WTC11 (cell line): ENCODE measurements around the gene E2F4. TPM values are rescaled to one million over a fixed set of nuclear protein-coding genes. Genes with fewer than 3 reads are reported as not detected.

Experiments
- ATAC-seq: fragments of 200-7000 bp; cut with Tn5 transposase; 2 replicates; pipeline ENCODE4 v1.10.0; 2021; ENCODE audit warnings: mild to moderate bottlenecking, moderate library complexity
- CTCF ChIA-PET: fragments of 300-600 bp; sonication (Branson Sonifier 250); formaldehyde crosslinking; loops from one replicate; lab custom pipeline; 2021; ENCODE audit warnings: antibody characterized with exemption; lab: Charles Lee
- POLR2A ChIA-PET: fragments of 350-600 bp; sonication (Branson Sonifier 250); formaldehyde crosslinking; loops from one replicate; lab custom pipeline; 2021; ENCODE audit warnings: antibody characterized with exemption; lab: Charles Lee
- DNase-seq: peaks from one replicate; pipeline ENCODE4 v3.0.0; 2021; ENCODE audit warnings: low spot score
- H3K27ac Mint-ChIP-seq: 2 replicates; pipeline ENCODE4 v1.8.0; 2021; ENCODE audit warnings: mixed read lengths
- H3K27me3 Mint-ChIP-seq: 2 replicates; pipeline ENCODE4 v1.8.0; 2021; ENCODE audit warnings: low read depth, mild to moderate bottlenecking, moderate library complexity, mixed read lengths
- H3K36me3 Mint-ChIP-seq: 2 replicates; pipeline ENCODE4 v1.8.0; 2021; ENCODE audit warnings: mixed read lengths
- H3K4me1 Mint-ChIP-seq: 2 replicates; pipeline ENCODE4 v1.8.0; 2022; ENCODE audit warnings: mixed read lengths
- H3K4me3 Mint-ChIP-seq: 2 replicates; pipeline ENCODE4 v1.8.0; 2021; ENCODE audit warnings: mild to moderate bottlenecking, moderate library complexity, mixed read lengths
- H3K9me3 Mint-ChIP-seq: 2 replicates; pipeline ENCODE4 v1.8.0; 2021; ENCODE audit warnings: mixed read lengths
- ETV6 ChIP-seq: sonication (generic); formaldehyde crosslinking; IDR thresholded peaks from 2 replicates; pipeline ENCODE4 v1.8.1; 2022; ENCODE audit warnings: mild to moderate bottlenecking, missing genetic modification reagents
- FOXP1 ChIP-seq: sonication (generic); formaldehyde crosslinking; IDR thresholded peaks from 2 replicates; pipeline ENCODE4 v1.8.0; 2022; ENCODE audit warnings: missing genetic modification reagents, mild to moderate bottlenecking, moderate library complexity, borderline replicate concordance
- HMGA2 ChIP-seq: fragments of 250-450 bp; sonication (Bioruptor Pico); IDR thresholded peaks from 2 replicates; pipeline ENCODE4 v1.4.0; 2021; ENCODE audit warnings: mild to moderate bottlenecking, moderate library complexity
- IRF2 ChIP-seq: sonication (generic); formaldehyde crosslinking; IDR thresholded peaks from 2 replicates; pipeline ENCODE4 v1.8.0; 2022; ENCODE audit warnings: low read depth, missing genetic modification reagents, borderline replicate concordance
- JUN ChIP-seq: sonication (generic); formaldehyde crosslinking; IDR thresholded peaks from 2 replicates; pipeline ENCODE4 v1.8.0; 2023; ENCODE audit warnings: mild to moderate bottlenecking, missing genetic modification reagents
- NFE2L1 ChIP-seq: sonication (generic); formaldehyde crosslinking; IDR thresholded peaks from 2 replicates; pipeline ENCODE4 v1.8.1; 2023; ENCODE audit warnings: missing genetic modification reagents
- OVOL2 ChIP-seq: fragments of 250-450 bp; sonication (Bioruptor Pico); IDR thresholded peaks from 2 replicates; pipeline ENCODE4 v1.9.0; 2021; ENCODE audit warnings: mild to moderate bottlenecking, borderline replicate concordance
- total RNA-seq: library from RNA; stranded (reverse); gene quantifications from 3 replicates; pipeline ENCODE4 v1.2.3, GENCODE V29; 2021
- TF ChIP-seq, protein P1 (sequence below): sonication (generic); formaldehyde crosslinking; IDR thresholded peaks from 2 replicates; pipeline ENCODE4 v1.8.0; 2022; ENCODE audit warnings: missing genetic modification reagents
- TF ChIP-seq, protein P2 (sequence below): sonication (generic); formaldehyde crosslinking; IDR thresholded peaks from 2 replicates; pipeline ENCODE4 v1.8.1; 2022; ENCODE audit warnings: low read depth, missing genetic modification reagents, borderline replicate concordance
- TF ChIP-seq, protein P3 (sequence below): sonication (generic); formaldehyde crosslinking; IDR thresholded peaks from 2 replicates; pipeline ENCODE4 v1.8.0; 2023; ENCODE audit warnings: missing genetic modification reagents, mild to moderate bottlenecking, borderline replicate concordance
- TF ChIP-seq, protein P4 (sequence below): sonication (generic); formaldehyde crosslinking; IDR thresholded peaks from 2 replicates; pipeline ENCODE4 v1.8.0; 2022; ENCODE audit warnings: mild to moderate bottlenecking, missing genetic modification reagents
- TF ChIP-seq, protein P5 (sequence below): sonication (generic); formaldehyde crosslinking; conservative IDR thresholded peaks from 2 replicates; pipeline ENCODE4 v1.8.1; 2023; ENCODE audit warnings: mild to moderate bottlenecking, low read depth, missing genetic modification reagents, moderate library complexity
- TF ChIP-seq, protein P6 (sequence below): fragments of 250-450 bp; sonication (Bioruptor Pico); IDR thresholded peaks from 2 replicates; pipeline ENCODE4 v1.9.0; 2021; ENCODE audit warnings: moderate library complexity, mild to moderate bottlenecking, inconsistent platforms, borderline replicate concordance
- TF ChIP-seq, protein P7 (sequence below): sonication (generic); formaldehyde crosslinking; IDR thresholded peaks from 2 replicates; pipeline ENCODE4 v1.8.0; 2022; ENCODE audit warnings: mild to moderate bottlenecking, missing genetic modification reagents
- TF ChIP-seq, protein P8 (sequence below): fragments of 250-450 bp; sonication (Bioruptor Pico); IDR thresholded peaks from 2 replicates; pipeline ENCODE4 v1.9.0; 2021; ENCODE audit warnings: mild to moderate bottlenecking

The E2F4 gene
- total RNA-seq, 1 experiment from 2014 or later: 85.0 TPM

DNA sequence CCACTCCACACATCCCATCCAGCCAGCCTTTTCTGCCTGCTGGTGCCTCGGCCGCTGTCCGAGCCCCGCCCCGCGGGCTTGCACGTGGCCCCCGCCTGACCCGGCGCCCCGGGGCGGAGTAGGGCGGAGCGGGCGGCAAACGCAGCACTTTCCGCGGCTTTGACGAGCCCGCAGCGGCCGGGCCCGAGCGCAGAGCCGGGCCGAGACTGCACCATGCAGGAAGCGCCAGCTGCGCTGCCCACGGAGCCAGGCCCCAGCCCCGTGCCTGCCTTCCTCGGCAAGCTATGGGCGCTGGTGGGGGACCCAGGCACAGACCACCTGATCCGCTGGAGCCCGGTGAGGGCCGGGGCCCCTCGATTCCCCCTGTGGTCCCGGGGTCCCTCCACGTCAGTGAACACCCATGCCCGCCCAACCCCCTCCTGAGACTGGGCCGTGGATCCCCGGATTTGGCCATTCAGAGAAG lies 27.3 kb upstream of the E2F4 start, which contains the start of gene HSF4 (continued):
- TF ChIP-seq, protein P1, sequence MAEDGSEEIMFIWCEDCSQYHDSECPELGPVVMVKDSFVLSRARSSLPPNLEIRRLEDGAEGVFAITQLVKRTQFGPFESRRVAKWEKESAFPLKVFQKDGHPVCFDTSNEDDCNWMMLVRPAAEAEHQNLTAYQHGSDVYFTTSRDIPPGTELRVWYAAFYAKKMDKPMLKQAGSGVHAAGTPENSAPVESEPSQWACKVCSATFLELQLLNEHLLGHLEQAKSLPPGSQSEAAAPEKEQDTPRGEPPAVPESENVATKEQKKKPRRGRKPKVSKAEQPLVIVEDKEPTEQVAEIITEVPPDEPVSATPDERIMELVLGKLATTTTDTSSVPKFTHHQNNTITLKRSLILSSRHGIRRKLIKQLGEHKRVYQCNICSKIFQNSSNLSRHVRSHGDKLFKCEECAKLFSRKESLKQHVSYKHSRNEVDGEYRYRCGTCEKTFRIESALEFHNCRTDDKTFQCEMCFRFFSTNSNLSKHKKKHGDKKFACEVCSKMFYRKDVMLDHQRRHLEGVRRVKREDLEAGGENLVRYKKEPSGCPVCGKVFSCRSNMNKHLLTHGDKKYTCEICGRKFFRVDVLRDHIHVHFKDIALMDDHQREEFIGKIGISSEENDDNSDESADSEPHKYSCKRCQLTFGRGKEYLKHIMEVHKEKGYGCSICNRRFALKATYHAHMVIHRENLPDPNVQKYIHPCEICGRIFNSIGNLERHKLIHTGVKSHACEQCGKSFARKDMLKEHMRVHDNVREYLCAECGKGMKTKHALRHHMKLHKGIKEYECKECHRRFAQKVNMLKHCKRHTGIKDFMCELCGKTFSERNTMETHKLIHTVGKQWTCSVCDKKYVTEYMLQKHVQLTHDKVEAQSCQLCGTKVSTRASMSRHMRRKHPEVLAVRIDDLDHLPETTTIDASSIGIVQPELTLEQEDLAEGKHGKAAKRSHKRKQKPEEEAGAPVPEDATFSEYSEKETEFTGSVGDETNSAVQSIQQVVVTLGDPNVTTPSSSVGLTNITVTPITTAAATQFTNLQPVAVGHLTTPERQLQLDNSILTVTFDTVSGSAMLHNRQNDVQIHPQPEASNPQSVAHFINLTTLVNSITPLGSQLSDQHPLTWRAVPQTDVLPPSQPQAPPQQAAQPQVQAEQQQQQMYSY (CRISPR knock-in tag): peak; percentile 63
- TF ChIP-seq, protein P2, sequence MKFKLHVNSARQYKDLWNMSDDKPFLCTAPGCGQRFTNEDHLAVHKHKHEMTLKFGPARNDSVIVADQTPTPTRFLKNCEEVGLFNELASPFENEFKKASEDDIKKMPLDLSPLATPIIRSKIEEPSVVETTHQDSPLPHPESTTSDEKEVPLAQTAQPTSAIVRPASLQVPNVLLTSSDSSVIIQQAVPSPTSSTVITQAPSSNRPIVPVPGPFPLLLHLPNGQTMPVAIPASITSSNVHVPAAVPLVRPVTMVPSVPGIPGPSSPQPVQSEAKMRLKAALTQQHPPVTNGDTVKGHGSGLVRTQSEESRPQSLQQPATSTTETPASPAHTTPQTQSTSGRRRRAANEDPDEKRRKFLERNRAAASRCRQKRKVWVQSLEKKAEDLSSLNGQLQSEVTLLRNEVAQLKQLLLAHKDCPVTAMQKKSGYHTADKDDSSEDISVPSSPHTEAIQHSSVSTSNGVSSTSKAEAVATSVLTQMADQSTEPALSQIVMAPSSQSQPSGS: no peak
- TF ChIP-seq FOXP1 (CRISPR knock-in tag): 0 out of 2 replicates have a peak, but pooled peaks have one; percentile 27
- TF ChIP-seq, protein P3, sequence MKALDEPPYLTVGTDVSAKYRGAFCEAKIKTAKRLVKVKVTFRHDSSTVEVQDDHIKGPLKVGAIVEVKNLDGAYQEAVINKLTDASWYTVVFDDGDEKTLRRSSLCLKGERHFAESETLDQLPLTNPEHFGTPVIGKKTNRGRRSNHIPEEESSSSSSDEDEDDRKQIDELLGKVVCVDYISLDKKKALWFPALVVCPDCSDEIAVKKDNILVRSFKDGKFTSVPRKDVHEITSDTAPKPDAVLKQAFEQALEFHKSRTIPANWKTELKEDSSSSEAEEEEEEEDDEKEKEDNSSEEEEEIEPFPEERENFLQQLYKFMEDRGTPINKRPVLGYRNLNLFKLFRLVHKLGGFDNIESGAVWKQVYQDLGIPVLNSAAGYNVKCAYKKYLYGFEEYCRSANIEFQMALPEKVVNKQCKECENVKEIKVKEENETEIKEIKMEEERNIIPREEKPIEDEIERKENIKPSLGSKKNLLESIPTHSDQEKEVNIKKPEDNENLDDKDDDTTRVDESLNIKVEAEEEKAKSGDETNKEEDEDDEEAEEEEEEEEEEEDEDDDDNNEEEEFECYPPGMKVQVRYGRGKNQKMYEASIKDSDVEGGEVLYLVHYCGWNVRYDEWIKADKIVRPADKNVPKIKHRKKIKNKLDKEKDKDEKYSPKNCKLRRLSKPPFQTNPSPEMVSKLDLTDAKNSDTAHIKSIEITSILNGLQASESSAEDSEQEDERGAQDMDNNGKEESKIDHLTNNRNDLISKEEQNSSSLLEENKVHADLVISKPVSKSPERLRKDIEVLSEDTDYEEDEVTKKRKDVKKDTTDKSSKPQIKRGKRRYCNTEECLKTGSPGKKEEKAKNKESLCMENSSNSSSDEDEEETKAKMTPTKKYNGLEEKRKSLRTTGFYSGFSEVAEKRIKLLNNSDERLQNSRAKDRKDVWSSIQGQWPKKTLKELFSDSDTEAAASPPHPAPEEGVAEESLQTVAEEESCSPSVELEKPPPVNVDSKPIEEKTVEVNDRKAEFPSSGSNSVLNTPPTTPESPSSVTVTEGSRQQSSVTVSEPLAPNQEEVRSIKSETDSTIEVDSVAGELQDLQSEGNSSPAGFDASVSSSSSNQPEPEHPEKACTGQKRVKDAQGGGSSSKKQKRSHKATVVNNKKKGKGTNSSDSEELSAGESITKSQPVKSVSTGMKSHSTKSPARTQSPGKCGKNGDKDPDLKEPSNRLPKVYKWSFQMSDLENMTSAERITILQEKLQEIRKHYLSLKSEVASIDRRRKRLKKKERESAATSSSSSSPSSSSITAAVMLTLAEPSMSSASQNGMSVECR (CRISPR knock-in tag): no peak
- TF ChIP-seq, all 79 proteins: peak for 4

DNA sequence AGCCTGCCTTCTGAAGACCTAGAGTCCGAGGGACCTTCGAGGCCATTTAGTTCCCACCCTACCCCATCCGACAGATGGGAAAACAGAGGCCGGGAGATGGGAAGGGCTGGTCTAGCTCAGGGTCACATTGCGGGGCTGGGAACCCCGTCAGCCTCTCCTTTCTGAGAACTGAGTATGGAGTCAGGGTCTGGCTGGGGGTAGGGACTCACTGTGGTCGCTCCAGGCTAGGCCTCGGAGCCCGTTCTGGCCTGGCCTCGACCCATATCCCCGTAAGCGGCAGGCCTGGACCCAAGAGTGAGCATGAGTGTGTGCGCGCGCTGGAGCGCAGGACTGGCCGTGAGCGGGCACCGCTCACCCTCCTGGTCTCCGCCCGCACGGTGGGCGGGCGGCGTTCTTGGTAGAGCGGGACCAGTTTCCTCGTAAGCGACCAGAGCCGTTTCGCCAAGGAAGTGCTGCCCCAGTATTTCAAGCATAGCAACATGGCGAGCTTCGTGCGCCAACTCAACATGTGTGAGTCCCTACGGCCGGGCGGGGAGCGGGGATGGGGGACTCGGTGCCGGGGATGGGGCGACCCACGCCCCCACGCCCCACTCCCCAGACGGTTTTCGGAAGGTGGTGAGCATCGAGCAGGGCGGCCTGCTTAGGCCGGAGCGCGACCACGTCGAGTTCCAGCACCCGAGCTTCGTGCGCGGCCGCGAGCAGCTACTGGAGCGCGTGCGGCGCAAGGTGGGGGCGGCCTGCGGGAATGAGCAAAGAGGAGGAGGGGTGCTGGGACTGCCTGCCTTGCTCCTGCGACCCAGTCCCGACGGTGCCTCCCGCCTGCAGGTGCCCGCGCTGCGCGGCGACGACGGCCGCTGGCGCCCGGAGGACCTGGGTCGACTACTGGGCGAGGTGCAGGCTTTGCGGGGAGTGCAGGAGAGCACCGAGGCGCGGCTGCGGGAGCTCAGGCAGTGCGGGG lies 26.6 kb upstream of the E2F4 start:
- ATAC-seq (peak; percentile 1; the same call in 1 of the 2 replicates), DNase-seq (no peak)
- Mint-ChIP-seq H3K9me3 (no peaks in the 10 kb centered on the region), H3K4me3 (peak overlapping the region; percentile 65), H3K27ac (no peak overlapping the region), H3K36me3 (peaks cover 2% of the 10 kb centered on the region; the same call in 1 of the 2 replicates), H3K27me3 (peaks cover 96% of the 10 kb centered on the region), H3K4me1 (peaks cover 38% of the 10 kb centered on the region)
- ChIA-PET CTCF (interaction anchor here (0.6 to 15.6 kb wide), 7 partner anchors 9 to 147 kb away, joined by 3 to 386 read pairs (median 4); partner anchors contain the start of genes B3GNT9, FBXL8 and TRADD), POLR2A (no interaction called here)
- TF ChIP-seq, protein P4, sequence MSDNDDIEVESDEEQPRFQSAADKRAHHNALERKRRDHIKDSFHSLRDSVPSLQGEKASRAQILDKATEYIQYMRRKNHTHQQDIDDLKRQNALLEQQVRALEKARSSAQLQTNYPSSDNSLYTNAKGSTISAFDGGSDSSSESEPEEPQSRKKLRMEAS (CRISPR knock-in tag): peak; percentile 78; the same call in 1 of the 2 replicates
- no peak for TF ChIP-seq JUN
- TF ChIP-seq NFE2L1 (CRISPR knock-in tag): no peak
- TF ChIP-seq, protein P5, sequence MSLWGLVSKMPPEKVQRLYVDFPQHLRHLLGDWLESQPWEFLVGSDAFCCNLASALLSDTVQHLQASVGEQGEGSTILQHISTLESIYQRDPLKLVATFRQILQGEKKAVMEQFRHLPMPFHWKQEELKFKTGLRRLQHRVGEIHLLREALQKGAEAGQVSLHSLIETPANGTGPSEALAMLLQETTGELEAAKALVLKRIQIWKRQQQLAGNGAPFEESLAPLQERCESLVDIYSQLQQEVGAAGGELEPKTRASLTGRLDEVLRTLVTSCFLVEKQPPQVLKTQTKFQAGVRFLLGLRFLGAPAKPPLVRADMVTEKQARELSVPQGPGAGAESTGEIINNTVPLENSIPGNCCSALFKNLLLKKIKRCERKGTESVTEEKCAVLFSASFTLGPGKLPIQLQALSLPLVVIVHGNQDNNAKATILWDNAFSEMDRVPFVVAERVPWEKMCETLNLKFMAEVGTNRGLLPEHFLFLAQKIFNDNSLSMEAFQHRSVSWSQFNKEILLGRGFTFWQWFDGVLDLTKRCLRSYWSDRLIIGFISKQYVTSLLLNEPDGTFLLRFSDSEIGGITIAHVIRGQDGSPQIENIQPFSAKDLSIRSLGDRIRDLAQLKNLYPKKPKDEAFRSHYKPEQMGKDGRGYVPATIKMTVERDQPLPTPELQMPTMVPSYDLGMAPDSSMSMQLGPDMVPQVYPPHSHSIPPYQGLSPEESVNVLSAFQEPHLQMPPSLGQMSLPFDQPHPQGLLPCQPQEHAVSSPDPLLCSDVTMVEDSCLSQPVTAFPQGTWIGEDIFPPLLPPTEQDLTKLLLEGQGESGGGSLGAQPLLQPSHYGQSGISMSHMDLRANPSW (CRISPR knock-in tag): no peak
- TF ChIP-seq, protein P6, sequence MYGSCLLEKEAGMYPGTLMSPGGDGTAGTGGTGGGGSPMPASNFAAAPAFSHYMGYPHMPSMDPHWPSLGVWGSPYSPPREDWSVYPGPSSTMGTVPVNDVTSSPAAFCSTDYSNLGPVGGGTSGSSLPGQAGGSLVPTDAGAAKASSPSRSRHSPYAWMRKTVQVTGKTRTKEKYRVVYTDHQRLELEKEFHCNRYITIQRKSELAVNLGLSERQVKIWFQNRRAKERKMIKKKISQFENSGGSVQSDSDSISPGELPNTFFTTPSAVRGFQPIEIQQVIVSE (CRISPR knock-in tag): no peak
- TF ChIP-seq, protein P7, sequence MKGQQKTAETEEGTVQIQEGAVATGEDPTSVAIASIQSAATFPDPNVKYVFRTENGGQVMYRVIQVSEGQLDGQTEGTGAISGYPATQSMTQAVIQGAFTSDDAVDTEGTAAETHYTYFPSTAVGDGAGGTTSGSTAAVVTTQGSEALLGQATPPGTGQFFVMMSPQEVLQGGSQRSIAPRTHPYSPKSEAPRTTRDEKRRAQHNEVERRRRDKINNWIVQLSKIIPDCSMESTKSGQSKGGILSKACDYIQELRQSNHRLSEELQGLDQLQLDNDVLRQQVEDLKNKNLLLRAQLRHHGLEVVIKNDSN (CRISPR knock-in tag): 0 out of 2 replicates have a peak, but pooled peaks have one; percentile 20
- TF ChIP-seq, protein P8, sequence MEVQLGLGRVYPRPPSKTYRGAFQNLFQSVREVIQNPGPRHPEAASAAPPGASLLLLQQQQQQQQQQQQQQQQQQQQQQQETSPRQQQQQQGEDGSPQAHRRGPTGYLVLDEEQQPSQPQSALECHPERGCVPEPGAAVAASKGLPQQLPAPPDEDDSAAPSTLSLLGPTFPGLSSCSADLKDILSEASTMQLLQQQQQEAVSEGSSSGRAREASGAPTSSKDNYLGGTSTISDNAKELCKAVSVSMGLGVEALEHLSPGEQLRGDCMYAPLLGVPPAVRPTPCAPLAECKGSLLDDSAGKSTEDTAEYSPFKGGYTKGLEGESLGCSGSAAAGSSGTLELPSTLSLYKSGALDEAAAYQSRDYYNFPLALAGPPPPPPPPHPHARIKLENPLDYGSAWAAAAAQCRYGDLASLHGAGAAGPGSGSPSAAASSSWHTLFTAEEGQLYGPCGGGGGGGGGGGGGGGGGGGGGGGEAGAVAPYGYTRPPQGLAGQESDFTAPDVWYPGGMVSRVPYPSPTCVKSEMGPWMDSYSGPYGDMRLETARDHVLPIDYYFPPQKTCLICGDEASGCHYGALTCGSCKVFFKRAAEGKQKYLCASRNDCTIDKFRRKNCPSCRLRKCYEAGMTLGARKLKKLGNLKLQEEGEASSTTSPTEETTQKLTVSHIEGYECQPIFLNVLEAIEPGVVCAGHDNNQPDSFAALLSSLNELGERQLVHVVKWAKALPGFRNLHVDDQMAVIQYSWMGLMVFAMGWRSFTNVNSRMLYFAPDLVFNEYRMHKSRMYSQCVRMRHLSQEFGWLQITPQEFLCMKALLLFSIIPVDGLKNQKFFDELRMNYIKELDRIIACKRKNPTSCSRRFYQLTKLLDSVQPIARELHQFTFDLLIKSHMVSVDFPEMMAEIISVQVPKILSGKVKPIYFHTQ: no peak
- TF ChIP-seq HMGA2 (CRISPR knock-in tag): no peak
- no peak for TF ChIP-seq OVOL2
- peak; percentile 74 for TF ChIP-seq ETV6 (CRISPR knock-in tag)
- TF ChIP-seq IRF2 (CRISPR knock-in tag): no peak
